HG03060 (cell line): ENCODE results near the gene TMEM208.

Experiments
- ATAC-seq: cut with Tn5 transposase; IDR thresholded peaks from one replicate; pipeline ENCODE4 v1.9.1; 2021; ENCODE audit warnings: low read depth, moderate number of reproducible peaks; ENCODE audit not compliant: unreplicated experiment

TMEM208 gene

DNA sequence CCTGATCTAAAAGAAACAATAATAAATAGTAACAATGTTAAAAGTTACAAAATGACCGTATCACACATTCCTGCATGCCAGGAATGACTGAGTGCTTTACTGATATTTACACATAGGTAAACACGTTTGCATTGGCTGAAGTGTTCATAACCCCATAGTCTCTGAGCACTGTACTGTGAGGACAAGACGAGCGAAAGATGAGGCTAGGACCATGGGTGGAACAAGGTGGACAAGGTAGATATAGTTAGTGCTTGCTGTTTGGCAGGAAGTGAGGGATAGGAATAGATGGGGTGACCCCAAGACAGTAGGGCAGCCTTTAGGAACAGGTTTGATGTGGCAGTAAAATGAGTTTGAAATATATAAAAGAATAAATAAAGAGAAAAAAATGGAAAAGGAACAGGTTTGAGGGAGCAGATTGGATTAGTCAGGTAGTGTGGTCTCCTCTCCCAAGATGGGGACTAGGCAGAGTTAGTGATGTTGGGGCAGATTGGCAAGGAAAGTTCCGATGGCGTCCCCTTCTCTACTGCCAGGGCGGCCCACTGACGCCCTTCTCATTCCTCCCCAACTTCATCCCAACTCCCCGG, 35.4 kb upstream of the TMEM208 start:
- ATAC-seq = no peak

DNA sequence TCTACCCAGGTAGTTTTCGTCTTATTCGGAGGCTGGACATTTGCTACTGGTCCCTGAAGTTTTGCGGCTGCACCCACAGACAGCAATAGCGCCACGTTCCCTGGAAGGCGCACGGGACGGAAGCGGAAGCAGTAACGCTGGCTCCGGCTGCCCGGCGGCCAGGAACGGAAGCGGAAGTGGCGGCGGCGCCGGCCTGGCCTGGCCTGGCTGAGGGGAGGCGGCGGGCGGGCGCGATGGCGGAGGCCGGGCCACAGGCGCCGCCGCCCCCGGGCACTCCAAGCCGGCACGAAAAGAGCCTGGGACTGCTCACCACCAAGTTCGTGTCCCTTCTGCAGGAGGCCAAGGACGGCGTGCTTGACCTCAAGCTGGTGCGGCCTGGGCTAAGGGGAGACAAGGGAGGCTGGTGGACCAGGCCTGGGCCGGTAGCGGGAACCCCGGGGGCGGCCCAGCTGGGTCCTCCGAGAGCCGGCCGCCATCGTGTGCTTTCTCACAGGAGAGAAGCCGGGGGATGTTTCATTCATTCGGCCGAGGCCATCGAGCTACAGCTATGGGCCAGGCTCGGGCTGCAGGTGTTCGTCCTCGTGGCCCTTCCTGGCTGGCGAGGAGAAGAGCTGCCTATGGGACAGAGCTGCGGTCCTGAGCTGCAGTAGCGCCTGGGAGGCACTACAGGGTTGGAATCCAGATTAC, 34.8 kb upstream of the TMEM208 start, which contains the start of gene E2F4:
E2F4 (plus strand) TSS at position 161 of the 687 bp plus-strand sequence; CDS start at position 234, 73 bp downstream.
- peak; percentile 61 for ATAC-seq

DNA sequence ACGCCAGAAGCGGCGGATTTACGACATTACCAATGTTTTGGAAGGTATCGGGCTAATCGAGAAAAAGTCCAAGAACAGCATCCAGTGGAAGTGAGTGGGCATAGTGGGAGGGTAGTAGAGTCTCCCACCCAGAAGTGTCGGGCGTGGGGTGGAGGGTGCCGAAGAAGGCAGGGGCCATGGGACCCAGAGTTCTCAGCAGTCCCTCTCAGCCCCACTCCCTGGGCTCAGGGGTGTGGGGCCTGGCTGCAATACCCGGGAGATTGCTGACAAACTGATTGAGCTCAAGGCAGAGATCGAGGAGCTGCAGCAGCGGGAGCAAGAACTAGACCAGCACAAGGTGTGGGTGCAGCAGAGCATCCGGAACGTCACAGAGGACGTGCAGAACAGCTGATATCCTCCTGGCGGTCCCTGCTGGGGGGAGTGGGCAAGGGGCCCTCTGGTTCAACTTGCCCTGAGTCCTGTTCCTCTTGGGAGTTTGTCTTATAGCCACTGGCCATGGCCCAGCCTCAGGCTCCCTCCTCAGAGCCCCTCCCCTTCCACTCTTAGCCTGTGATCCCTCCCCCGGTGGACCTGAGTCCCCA, 34.1 kb upstream of the TMEM208 start:
- ATAC-seq = no peak

DNA sequence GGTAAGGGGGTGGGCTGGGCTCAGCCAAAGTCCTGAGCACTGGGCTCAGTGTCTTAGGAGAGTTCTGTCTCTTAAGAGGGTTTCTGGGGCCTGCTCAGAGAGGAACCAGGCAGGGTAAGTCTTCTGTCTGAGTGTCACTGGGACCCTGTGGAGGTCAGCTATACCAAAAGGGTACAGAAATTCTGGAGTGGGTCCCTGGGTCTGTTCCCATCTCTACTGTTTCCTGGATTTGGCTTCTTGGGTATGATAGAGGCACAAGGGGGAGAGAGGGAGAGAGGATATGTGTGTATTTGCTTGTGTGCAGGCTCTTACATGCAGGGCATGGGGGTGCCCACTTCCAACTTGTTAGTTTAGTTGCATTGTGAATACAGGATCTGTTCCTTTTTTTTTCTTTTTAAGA, 33.4 kb upstream of the TMEM208 start:
- ATAC-seq = no peak

DNA sequence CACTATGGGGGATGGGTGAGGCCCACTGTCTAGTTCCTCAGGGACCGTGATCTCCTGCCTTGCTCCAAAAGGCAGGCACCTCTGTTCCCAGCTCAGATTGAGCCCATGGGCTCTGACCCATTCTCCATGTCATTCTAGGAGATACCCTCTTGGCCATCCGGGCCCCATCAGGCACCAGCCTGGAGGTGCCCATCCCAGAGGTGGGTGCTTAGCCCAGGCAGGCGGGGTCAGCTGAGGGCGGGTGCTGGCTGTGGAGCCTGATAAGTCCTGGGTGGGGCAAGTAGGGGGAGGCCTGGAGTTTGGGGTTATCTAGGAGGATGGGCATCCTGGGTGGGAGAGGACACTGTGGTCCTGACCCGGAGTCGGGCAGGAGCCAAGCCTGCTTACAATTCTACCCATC, 32.7 kb upstream of the TMEM208 start:
- ATAC-seq = no peak

DNA sequence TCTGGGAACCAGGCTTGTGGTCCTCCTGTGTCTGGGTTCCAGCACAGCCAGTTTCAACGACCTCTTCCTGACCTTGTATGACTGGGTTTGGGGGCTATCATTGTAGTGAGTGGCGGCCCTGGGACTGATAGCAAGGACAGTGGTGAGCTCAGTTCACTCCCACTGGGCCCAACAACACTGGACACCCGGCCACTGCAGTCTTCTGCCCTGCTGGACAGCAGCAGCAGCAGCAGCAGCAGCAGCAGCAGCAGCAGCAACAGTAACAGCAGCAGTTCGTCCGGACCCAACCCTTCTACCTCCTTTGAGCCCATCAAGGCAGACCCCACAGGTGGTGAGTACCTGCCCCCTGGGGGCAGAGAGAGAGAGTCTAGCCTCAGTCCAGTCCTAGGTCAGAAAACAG, 31.3 kb upstream of the TMEM208 start:
- no peak for ATAC-seq

DNA sequence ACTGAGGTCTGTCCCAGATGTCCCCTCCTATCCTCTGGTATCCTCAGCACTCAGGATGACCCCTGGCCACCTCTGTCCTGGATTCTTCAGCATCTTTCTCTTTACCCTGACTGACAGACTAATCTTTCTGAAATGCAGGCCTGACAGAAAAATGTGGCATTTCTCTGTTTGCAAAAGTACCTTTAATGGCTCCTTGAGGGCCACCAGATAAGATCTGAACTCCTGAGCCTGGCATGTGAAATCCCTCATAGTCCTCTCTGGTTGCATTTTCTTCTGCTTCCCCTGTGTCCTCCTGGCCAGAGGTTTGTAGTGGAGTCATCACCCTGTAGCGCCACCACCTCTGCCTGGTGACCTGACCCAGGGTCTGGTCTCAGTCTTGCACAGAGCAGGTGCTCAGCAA, 30.0 kb upstream of the TMEM208 start:
- no peak for ATAC-seq

DNA sequence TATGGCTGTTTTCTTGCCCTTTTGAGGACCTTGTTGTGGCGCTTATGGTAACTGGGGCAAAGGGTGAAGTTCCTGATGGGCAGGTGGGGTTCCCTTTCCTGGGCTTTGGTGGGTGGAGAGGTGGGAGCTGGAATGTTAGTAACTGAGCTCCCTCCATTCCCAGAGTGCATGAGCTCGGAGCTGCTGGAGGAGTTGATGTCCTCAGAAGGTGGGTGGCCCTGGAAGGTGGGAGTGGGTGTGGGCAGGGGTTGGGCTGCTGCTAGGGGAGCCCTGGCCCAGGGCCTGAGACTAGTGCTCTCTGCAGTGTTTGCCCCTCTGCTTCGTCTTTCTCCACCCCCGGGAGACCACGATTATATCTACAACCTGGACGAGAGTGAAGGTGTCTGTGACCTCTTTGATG, 29.2 kb upstream of the TMEM208 start:
- ATAC-seq = no peak

DNA sequence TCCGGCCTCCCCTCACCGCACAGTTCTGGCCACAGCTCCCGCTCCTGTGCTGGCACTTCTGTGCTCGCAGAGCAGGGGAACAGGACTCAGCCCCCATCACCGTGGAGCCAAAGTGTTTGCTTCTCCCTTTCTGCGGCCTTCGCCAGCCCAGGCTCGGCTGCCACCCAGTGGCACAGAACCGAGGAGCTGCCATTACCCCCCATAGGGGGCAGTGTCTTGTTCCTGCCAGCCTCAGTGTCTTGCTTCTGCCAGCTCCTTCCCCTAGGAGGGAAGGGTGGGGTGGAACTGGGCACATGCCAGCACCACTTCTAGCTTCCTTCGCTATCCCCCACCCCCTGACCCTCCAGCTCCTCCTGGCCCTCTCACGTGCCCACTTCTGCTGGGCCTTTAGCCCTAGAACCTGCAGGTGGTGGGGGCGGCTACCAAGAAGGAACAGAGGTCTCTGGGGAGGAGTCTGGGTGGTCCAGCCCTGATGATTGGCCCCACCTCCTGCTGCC, 28.6 kb upstream of the TMEM208 start:
- no peak for ATAC-seq

DNA sequence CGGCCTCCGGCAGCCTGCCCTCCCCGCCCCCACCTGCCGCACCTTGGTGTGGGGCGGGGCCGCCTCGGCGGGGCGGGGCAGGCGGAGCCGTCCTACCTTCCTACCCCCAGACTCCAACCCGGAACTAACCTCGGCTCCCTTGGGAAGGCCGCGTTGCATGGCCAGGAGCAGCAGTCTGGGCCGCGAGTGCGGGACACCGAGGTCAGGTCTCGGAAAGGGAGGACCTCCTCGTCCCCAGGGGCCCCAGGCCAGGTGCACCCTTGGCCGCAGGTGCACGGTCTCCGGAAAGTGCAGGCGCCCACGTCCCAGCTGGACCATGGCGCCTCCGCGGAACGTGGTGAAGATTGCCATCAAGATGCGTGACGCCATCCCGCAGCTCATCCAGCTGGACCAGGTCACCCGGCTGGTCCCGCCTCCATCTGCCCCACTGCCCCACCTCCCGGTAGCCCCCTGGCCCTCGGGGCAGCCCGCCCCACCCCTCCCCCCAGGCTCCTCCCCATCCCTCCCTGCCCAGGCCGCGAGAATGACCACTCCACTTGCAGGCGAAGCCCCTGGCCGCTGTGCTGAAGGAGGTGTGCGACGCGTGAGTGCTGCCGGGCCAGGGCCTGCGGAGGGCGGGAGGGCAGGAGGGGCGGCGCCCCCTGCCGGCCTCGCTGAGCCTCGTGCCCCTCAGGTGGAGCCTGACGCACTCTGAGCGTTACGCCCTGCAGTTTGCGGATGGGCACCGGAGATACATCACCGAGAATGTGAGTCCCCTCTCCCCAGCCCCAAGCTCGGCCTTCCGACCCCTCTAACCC, 27.7 kb upstream of the TMEM208 start, which contains the start of gene ELMO3:
ELMO3 (plus strand) TSS at position 121 of the 797 bp plus-strand sequence; CDS start at position 317, 196 bp downstream.
- ATAC-seq = no peak

DNA sequence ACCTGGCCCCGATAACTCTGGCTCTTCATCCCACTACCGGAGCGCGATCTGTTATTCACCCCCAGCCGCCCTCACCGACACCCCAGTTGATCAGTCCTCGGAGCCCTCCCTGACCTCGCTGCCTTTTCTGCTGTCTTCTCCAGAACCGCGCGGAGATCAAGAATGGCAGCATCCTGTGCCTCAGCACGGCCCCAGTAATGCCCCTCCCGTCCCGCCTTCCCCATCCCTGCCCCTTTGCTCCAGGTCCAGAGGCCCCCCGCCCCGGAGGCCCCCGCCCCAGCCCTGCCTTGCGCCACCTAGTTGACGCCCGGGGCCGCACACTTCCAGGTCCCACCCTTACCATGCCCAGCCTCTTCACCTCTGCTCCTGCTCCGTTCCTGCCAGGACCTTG, 27.1 kb upstream of the TMEM208 start:
- ATAC-seq = no peak

DNA sequence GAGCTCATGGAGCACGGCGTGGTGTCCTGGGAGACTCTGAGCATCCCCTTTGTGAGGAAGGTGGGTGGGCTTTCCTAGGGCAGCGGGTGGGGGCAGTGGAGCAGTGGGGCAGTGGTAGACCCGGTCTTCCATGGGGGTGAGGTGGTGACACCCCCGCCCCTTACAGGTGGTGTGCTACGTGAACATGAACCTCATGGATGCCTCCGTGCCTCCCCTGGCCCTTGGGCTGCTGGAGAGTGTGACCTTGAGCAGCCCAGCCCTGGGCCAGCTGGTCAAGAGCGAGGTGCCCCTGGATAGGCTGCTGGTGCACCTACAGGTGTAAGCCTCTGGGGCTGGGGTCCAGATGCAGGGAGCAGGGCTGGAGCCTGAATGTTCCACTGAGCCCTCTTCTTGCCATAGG, 26.4 kb upstream of the TMEM208 start:
- ATAC-seq = no peak

DNA sequence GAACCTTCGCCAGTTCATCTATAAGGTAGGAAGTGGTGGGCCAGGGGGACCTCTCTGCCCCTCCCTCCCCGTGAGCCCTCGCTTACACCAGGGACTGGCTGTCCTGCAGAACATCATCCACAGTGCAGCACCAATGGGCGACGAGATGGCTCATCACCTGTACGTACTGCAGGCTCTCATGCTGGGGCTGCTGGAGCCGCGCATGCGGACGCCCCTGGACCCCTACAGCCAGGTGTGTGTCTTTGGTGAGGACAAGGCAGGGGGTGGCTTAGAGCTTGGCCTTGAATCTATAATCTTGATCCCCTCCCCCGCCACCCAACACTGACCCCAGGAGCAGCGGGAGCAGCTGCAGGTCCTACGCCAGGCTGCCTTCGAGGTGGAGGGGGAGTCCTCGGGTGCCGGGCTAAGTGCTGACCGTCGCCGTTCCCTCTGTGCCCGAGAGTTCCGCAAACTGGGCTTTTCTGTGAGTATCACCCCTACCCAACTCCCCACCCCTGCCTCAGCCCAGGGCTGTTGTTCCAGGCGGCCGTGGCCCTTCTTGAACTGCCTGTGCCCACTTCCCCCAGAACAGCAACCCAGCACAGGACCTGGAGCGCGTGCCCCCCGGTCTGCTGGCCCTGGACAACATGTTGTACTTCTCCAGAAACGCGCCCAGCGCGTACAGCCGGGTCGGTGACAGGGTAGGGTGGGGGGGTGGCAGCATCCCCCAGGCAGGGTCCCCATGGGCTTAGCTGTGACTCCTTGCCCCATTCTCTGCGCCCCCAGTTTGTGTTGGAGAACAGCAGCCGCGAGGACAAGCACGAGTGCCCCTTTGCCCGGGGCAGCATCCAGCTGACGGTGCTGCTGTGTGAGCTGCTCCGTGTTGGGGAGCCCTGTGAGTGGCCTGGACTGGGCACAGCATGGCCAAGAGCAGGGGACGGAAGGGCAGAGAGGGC, 25.3 kb upstream of the TMEM208 start:
- ATAC-seq = no peak

DNA sequence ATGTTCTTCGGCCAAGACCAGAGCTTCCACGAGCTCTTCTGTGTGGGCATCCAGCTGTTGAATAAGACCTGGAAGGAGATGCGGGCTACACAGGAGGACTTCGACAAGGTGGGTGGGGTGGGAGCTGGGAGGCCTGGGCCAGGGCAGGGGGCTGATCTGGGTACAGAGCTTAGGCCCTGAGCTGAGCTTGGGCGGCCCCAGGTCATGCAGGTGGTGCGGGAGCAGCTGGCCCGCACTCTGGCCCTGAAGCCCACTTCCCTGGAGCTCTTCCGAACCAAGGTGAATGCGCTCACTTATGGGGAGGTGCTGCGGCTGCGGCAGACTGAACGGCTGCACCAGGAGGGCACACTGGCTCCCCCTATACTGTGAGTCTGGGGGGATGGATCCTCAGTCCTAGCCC, 24.5 kb upstream of the TMEM208 start:
- no peak for ATAC-seq

DNA sequence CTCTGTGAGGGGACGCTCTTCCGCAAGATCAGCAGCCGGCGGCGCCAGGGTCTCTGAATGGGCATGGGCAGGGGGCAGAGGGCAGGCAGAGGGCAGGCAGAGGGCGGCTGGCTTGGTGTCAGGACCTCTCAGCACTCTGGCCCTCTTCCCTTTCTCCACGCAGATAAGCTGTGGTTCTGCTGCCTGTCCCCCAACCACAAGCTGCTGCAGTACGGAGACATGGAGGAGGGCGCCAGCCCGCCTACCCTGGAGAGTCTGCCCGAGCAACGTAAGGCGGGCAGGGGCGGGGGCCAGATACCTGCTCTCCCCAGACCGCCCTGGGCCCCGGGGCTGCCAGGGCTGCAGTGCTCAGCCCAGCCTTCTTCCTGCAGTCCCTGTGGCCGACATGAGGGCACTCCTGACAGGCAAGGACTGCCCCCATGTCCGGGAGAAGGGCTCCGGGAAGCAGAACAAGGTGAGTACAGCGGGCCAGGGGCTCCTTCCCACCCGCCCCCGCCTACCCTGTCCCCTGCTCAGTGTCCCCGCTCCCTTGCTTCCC, 23.9 kb upstream of the TMEM208 start:
- ATAC-seq = no peak

DNA sequence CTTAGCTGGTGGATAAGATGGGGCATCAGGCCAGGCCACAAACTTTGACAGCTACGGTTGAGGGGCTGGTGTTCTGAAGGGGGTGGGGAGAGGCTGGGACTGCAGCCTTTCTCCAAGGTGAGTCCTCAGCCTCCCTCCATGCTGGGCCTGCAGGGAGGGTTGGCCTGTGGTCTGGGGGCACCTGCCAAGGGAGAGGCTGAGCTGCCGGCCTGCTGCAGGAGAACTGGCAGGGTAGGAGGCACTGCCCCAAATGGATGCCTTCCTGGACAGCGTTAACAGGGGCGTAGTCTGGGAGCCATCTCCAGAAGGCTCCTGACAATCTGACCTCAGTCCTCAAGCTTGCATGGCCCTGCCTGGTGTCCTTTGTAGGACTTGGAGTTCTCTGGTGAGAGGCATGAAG, 22.9 kb upstream of the TMEM208 start:
- ATAC-seq = no peak

DNA sequence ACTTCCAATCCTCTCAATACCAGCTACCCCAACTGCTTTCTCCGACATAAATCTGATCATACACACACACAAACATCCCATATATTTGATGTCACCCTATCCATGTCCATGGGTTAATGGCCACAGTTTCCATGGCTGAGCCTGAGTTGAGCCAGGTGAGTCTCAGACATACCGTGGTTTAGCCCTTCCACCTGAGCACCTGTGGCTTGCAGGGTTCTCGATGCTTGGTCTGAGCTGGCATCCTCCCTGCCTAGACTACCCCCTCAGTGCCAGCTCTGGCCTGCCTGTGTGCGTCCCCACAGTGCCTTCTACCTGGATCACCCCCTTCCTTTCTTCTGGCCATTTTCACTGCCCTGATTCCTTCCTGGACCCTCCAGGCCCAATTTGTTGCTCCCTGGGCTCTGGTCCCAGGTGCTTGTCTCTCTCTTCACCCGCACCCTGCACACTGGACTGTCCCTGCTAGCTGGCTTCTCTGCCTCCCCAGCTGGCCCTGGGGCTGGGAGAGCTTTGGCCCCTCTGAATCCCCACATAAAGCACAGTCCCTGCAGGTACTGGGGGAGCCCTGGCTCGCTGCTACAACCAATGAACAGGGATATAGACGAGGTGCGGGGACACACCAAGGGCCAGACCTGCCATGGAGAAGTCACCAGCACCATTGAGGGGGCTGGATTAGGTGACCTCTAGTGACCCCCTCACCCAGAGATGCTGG, 20.6 kb upstream of the TMEM208 start:
- no peak for ATAC-seq

DNA sequence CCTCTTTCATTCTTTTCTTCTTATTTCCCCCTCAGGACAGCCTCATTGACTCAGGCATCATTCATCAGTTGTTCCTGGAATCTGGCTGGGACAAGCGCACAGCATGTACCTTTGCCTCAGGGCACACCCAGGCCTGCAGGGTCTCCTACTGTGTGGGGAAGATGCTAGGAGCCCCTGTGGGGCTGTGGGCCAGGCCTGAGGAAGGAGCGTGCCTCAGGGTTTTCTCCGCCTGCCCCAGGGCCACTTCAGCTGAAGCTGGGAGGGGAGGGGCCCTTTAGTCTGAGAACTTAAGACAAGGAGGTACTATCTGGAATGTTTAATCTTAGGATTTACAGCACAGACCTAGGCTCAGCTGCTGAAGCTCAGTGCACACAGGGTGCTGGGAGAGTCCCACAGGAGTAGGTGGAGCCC, 20.1 kb upstream of the TMEM208 start:
- no peak for ATAC-seq
